Fibroblast of upper back skin (primary cell): ENCODE data around the gene NYNRIN.
A peak's percentile ranks its signal among the peaks of the same experiment; 100 is the strongest.
"Not testable (repeated sequence)": the region's sequence is repeated elsewhere in the genome, so short reads cannot be mapped to it uniquely, and the experiment has no call there.

Experiments used
- DNase-seq: peaks from one replicate; pipeline ENCODE4 v3.0.0-alpha.2; 2013

NYNRIN gene

GRCh38 chr14:24432259-24433131 lies 33.7 kb downstream of the NYNRIN start:
- no peak for DNase-seq

- DNase-seq = no peak
Observed at GRCh38 chr14:24434036-24434435, 35.2 kb downstream of the NYNRIN start.

- DNase-seq = no peak
Observed at GRCh38 chr14:24434676-24435075, 35.9 kb downstream of the NYNRIN start.

GRCh38 chr14:24435192-24435810 lies 36.5 kb downstream of the NYNRIN start:
- DNase-seq = no peak

GRCh38 chr14:24435998-24436354 lies 37.2 kb downstream of the NYNRIN start:
- no peak for DNase-seq

GRCh38 chr14:24436355-24437019 lies 37.7 kb downstream of the NYNRIN start:
- peak; percentile 71 for DNase-seq

GRCh38 chr14:24437020-24437735 lies 38.4 kb downstream of the NYNRIN start:
- DNase-seq = no peak

- no peak for DNase-seq
Observed at GRCh38 chr14:24437736-24438067, 38.9 kb downstream of the NYNRIN start.

GRCh38 chr14:24438223-24439097 lies 39.7 kb downstream of the NYNRIN start:
- DNase-seq = no peak

- no peak for DNase-seq
Observed at GRCh38 chr14:24439257-24439656, 40.5 kb downstream of the NYNRIN start.

- no peak for DNase-seq
Observed at GRCh38 chr14:24439830-24440605, 41.2 kb downstream of the NYNRIN start.

- no peak for DNase-seq
Observed at GRCh38 chr14:24440606-24441399, 42.0 kb downstream of the NYNRIN start.

GRCh38 chr14:24441485-24441884 lies 42.7 kb downstream of the NYNRIN start:
- no peak for DNase-seq

GRCh38 chr14:24441904-24442239 lies 43.1 kb downstream of the NYNRIN start:
- DNase-seq = peak; percentile 30

GRCh38 chr14:24442240-24443052 lies 43.6 kb downstream of the NYNRIN start, which contains the start of gene SDR39U1:
TSS of gene SDR39U1 (minus strand) at chr14:24442776. CDS start at chr14:24442769, 7 bp downstream.
- peak; percentile 99 for DNase-seq

GRCh38 chr14:24443053-24443665 lies 44.4 kb downstream of the NYNRIN start:
- DNase-seq = no peak

- not testable (repeated sequence) for DNase-seq
Observed at GRCh38 chr14:24450828-24451227, 52.0 kb downstream of the NYNRIN start.

GRCh38 chr14:24456980-24457379 lies 58.2 kb downstream of the NYNRIN start:
- no peak for DNase-seq

- DNase-seq = no peak
Observed at GRCh38 chr14:24458736-24459135, 59.9 kb downstream of the NYNRIN start.
